G401 (cell line): ENCODE measurements around the gene MS4A8. TPM values are rescaled to one million over a fixed set of nuclear protein-coding genes. Genes with fewer than 3 reads are reported as not detected.
"Not testable (repeated sequence)": the region's sequence is repeated elsewhere in the genome, so short reads cannot be mapped to it uniquely, and the experiment has no call there.

Experiments
- DNase-seq: peaks from one replicate; pipeline ENCODE4 v3.0.0-alpha.2; 2015; ENCODE audit warnings: low spot score
- in situ Hi-C: cut with HindIII; loops from 2 replicates; pipeline ENCODE4 v1.10.0; 2016; ENCODE audit warnings: low sequenced_read_pairs, mixed read lengths
- total RNA-seq: library from RNA; depleted of rRNA; stranded (reverse); fragments of >200 nt; shearing (Covaris generic); gene quantifications from 2 replicates; pipeline ENCODE4 v1.2.3, GENCODE V29; 2014

The MS4A8 gene
- total RNA-seq, 1 experiment from 2014 or later = not detected

- in situ Hi-C loops = no loop called here
- DNase-seq = no peak
These were observed 20.0 kb downstream of the MS4A8 start for GRCh38 chr11:60719391-60719790.

- DNase-seq = no peak
- in situ Hi-C loops = no loop called here
These were observed 21.0 kb downstream of the MS4A8 start for GRCh38 chr11:60720460-60720859.

- no peak for DNase-seq
- in situ Hi-C loops = no loop called here
These were observed 25.0 kb downstream of the MS4A8 start, which contains the start of gene MS4A18 for GRCh38 chr11:60724420-60724819. Gene MS4A18, plus strand, starts transcription at chr11:60724720.

- no peak for DNase-seq
- in situ Hi-C loops = no loop called here
These were observed 26.2 kb downstream of the MS4A8 start for GRCh38 chr11:60725592-60725991.

GRCh38 chr11:60731586-60731985 is 32.2 kb downstream of the MS4A8 start:
- no peak for DNase-seq
- in situ Hi-C loops = no loop called here

GRCh38 chr11:60734279-60734678 is 34.9 kb downstream of the MS4A8 start:
- in situ Hi-C loops = no loop called here
- no peak for DNase-seq

GRCh38 chr11:60739114-60739513 is 39.7 kb downstream of the MS4A8 start:
- DNase-seq = no peak
- in situ Hi-C loops = no loop called here

GRCh38 chr11:60740573-60740972 is 41.2 kb downstream of the MS4A8 start:
- no peak for DNase-seq
- in situ Hi-C loops = no loop called here

GRCh38 chr11:60741421-60741820 is 42.0 kb downstream of the MS4A8 start:
- in situ Hi-C loops = no loop called here
- DNase-seq = no peak

GRCh38 chr11:60743058-60743457 is 43.6 kb downstream of the MS4A8 start:
- in situ Hi-C loops = no loop called here
- DNase-seq = no peak

GRCh38 chr11:60744114-60744513 is 44.7 kb downstream of the MS4A8 start:
- in situ Hi-C loops = no loop called here
- DNase-seq = no peak

- in situ Hi-C loops = no loop called here
- no peak for DNase-seq
These were observed 48.0 kb downstream of the MS4A8 start for GRCh38 chr11:60747359-60747873.

GRCh38 chr11:60748225-60748624 is 48.8 kb downstream of the MS4A8 start:
- DNase-seq = no peak
- in situ Hi-C loops = no loop called here

GRCh38 chr11:60748821-60749220 is 49.4 kb downstream of the MS4A8 start:
- in situ Hi-C loops = no loop called here

GRCh38 chr11:60750911-60751310 is 51.5 kb downstream of the MS4A8 start:
- in situ Hi-C loops = no loop called here
- no peak for DNase-seq

More at GRCh38 chr11:60748821-60749220, 49.4 kb downstream of the MS4A8 start:
- no peak for DNase-seq

GRCh38 chr11:60753309-60753708 is 53.9 kb downstream of the MS4A8 start:
- in situ Hi-C loops = no loop called here

GRCh38 chr11:60754887-60755286 is 55.5 kb downstream of the MS4A8 start:
- DNase-seq = no peak
- in situ Hi-C loops = no loop called here

More at GRCh38 chr11:60753309-60753708, 53.9 kb downstream of the MS4A8 start:
- no peak for DNase-seq

- in situ Hi-C loops = no loop called here
- peak; percentile 5 for DNase-seq
These were observed 57.1 kb downstream of the MS4A8 start, which contains the start of gene MS4A15 for GRCh38 chr11:60756307-60757032. Gene MS4A15, plus strand, starts transcription at chr11:60756867. Its CDS starts 6,867 bp downstream, at chr11:60763734.

- DNase-seq = no peak
- in situ Hi-C loops = no loop called here
These were observed 57.9 kb downstream of the MS4A8 start for GRCh38 chr11:60757231-60757800.

- in situ Hi-C loops, DNase-seq: not testable (repeated sequence)
These were observed 59.3 kb downstream of the MS4A8 start for GRCh38 chr11:60758671-60759070.
